IMR-90 (cell line): ENCODE results near the gene INF2. TPM values are rescaled to one million over a fixed set of nuclear protein-coding genes. Genes with fewer than 3 reads are reported as not detected.

Experiments used
- ATAC-seq: fragments of 200-7000 bp; cut with Tn5 transposase; 2 replicates; pipeline ENCODE4 v1.9.1; 2020; ENCODE audit warnings: low read depth, mild to moderate bottlenecking, moderate library complexity
- BruUV-seq: library from RNA; stranded (reverse); fragments of 400-500 nt; replicated peaks from 2 replicates; lab custom pipeline; 2021; lab: Mats Ljungman, UMichigan
- CTCF ChIA-PET: fragments of 300-600 bp; formaldehyde crosslinking; extraction: SDS; loops from one replicate; lab custom pipeline; 2021; ENCODE audit warnings: antibody characterized with exemption; lab: Yijun Ruan, JAX
- POLR2A ChIA-PET: fragments of 300-600 bp; sonication (Branson Sonifier 250); formaldehyde crosslinking; loops from one replicate; lab custom pipeline; 2022; ENCODE audit warnings: antibody characterized with exemption; ENCODE audit not compliant: unreplicated experiment; lab: Charles Lee
- DNase-seq: peaks from one replicate; pipeline ENCODE4 v3.0.0; 2013
- H2AFZ ChIP-seq: replicated peaks from 2 replicates; pipeline ENCODE3; 2013; ENCODE audit warnings: low read length, mild to moderate bottlenecking; ENCODE audit not compliant: poor library complexity
- H2AK5ac ChIP-seq: 2 replicates; pipeline ENCODE4 v1.6.1; 2013; ENCODE audit warnings: low read depth, low read length, inconsistent platforms
- H2AK9ac ChIP-seq: replicated peaks from 2 replicates; pipeline ENCODE3; 2013; ENCODE audit warnings: mild to moderate bottlenecking, low read depth, low read length, moderate library complexity; ENCODE audit not compliant: poor library complexity
- H2BK120ac ChIP-seq: 2 replicates; pipeline ENCODE4 v1.6.1; 2013; ENCODE audit warnings: low read depth, low read length, inconsistent platforms
- H2BK15ac ChIP-seq: 3 replicates; pipeline ENCODE4 v1.6.1; 2013; ENCODE audit warnings: low read depth, low read length, inconsistent platforms
- H2BK20ac ChIP-seq: 2 replicates; pipeline ENCODE4 v1.6.1; 2013; ENCODE audit warnings: low read depth, mild to moderate bottlenecking, inconsistent platforms, low read length, moderate library complexity
- H2BK5ac ChIP-seq: 2 replicates; pipeline ENCODE4 v1.6.1; 2013; ENCODE audit warnings: mild to moderate bottlenecking, low read depth, low read length, inconsistent platforms; ENCODE audit not compliant: poor library complexity, severe bottlenecking
- H3K14ac ChIP-seq: replicated peaks from 2 replicates; pipeline ENCODE4 v1.6.1; 2013; ENCODE audit warnings: low read depth, low read length, inconsistent platforms
- H3K18ac ChIP-seq: 2 replicates; pipeline ENCODE4 v1.6.1; 2013; ENCODE audit warnings: low read depth, low read length, control low read depth
- H3K23ac ChIP-seq: 2 replicates; pipeline ENCODE4 v1.6.1; 2013; ENCODE audit warnings: low read depth, low read length, inconsistent platforms
- H3K27ac ChIP-seq: 2 replicates; pipeline ENCODE4 v1.5.1; 2013; ENCODE audit warnings: mild to moderate bottlenecking, control low read depth, low read length; ENCODE audit not compliant: insufficient read depth
- H3K27me3 ChIP-seq: 2 replicates; pipeline ENCODE4 v1.6.1; 2013; ENCODE audit warnings: low read length; ENCODE audit not compliant: control insufficient read depth, insufficient read depth
- H3K36me3 ChIP-seq: 2 replicates; pipeline ENCODE4 v1.6.1; 2013; ENCODE audit warnings: low read length, mixed read lengths; ENCODE audit not compliant: control insufficient read depth, insufficient read depth
- H3K4ac ChIP-seq: 2 replicates; pipeline ENCODE4 v1.6.1; 2013; ENCODE audit warnings: low read depth, low read length, inconsistent platforms
- H3K4me1 ChIP-seq: 2 replicates; pipeline ENCODE4 v1.6.1; 2013; ENCODE audit warnings: low read length, mixed read lengths; ENCODE audit not compliant: control insufficient read depth, insufficient read depth
- H3K4me2 ChIP-seq: 2 replicates; pipeline ENCODE4 v1.6.1; 2013; ENCODE audit warnings: low read depth, mild to moderate bottlenecking, control low read depth, low read length, moderate library complexity
- H3K4me3 ChIP-seq: 2 replicates; pipeline ENCODE4 v1.5.1; 2013; ENCODE audit warnings: low read depth, mild to moderate bottlenecking, control low read depth, low read length, moderate library complexity; ENCODE audit not compliant: insufficient read depth
- H3K56ac ChIP-seq: 2 replicates; pipeline ENCODE4 v1.6.1; 2013; ENCODE audit warnings: low read length, inconsistent platforms; ENCODE audit not compliant: insufficient read depth; ENCODE audit errors: extremely low read depth
- H3K79me1 ChIP-seq, 2 experiments: 2 replicates each; pipeline ENCODE4 v1.6.1; 2013; ENCODE audit warnings: low read length in 2 of 2, inconsistent platforms in 1 of 2, low read depth in 1 of 2
- H3K9ac ChIP-seq: 2 replicates; pipeline ENCODE4 v1.6.1; 2013; ENCODE audit warnings: low read depth, low read length, control low read depth
- H3K9me1 ChIP-seq: 2 replicates; pipeline ENCODE4 v1.6.1; 2013; ENCODE audit warnings: low read length, inconsistent platforms; ENCODE audit not compliant: insufficient read depth
- H3K9me3 ChIP-seq: 2 replicates; pipeline ENCODE4 v1.6.1; 2013; ENCODE audit warnings: low read length; ENCODE audit not compliant: control insufficient read depth, insufficient read depth
- H4K20me1 ChIP-seq: 2 replicates; pipeline ENCODE4 v1.6.1; 2013; ENCODE audit warnings: low read length, inconsistent platforms; ENCODE audit not compliant: insufficient read depth
- H4K5ac ChIP-seq: 2 replicates; pipeline ENCODE4 v1.6.1; 2013; ENCODE audit warnings: mild to moderate bottlenecking, low read depth, low read length, control low read depth
- H4K8ac ChIP-seq, 2 experiments: 2 replicates each; pipeline ENCODE4 v1.6.1; 2013; ENCODE audit warnings: low read depth in 2 of 2, low read length in 2 of 2, control low read depth in 1 of 2, inconsistent platforms in 1 of 2
- H4K91ac ChIP-seq: 2 replicates; pipeline ENCODE4 v1.6.1; 2013; ENCODE audit warnings: low read depth, low read length, inconsistent platforms; ENCODE audit not compliant: insufficient read depth
- CEBPB ChIP-seq: IDR thresholded peaks from 2 replicates; pipeline ENCODE4 v1.6.1; 2012; ENCODE audit warnings: low read depth, low read length, improper control_type of control experiment
- WGBS, 2 experiments: methylation state at CpG; one replicate each; pipeline versions ENCODE4 v1.1.5 to v1.1.7; 2013; ENCODE audit warnings: missing lambda C conversion rate in 2 of 2; ENCODE audit not compliant: insufficient read length in 1 of 2; ENCODE audit errors: extremely low coverage in 2 of 2; 5-methylcytosine and 5-hydroxymethylcytosine counted together
- dilution Hi-C: fragments of 300-500 bp; cut with HindIII; formaldehyde crosslinking; loops from one replicate; pipeline ENCODE4 v1.14.3; 2018; ENCODE audit warnings: low sequenced_read_pairs; ENCODE audit not compliant: unreplicated experiment
- in situ Hi-C: fragments of 300-500 bp; cut with MboI; formaldehyde crosslinking; loops from 3 replicates; pipeline ENCODE4 v1.14.3; 2019; ENCODE audit warnings: low sequenced_read_pairs, inconsistent platforms, mixed read lengths
- intact Hi-C: fragments of 100-400 bp; cut with micrococcal nuclease; formaldehyde crosslinking; loops from 2 replicates; pipeline ENCODE4 v1.10.0; 2022
- polyA plus RNA-seq, 3 experiments: library from polyadenylated mRNA; depleted of rRNA; stranded (reverse); fragments of >200 nt; gene quantifications; 2 replicates each; pipeline ENCODE4 v1.2.3, GENCODE V29; 2012; ENCODE audit warnings: low replicate concordance in 1 of 3
- total RNA-seq: library from RNA; depleted of rRNA; stranded (reverse); fragments of >200 nt; gene quantifications from 2 replicates; pipeline ENCODE4 v1.2.3, GENCODE V29; 2012

Gene INF2
- total and polyA plus RNA-seq, 2 of the 4 experiments (the other 2 are of a cell fraction), result 16.8 to 62.1 TPM

GRCh38 chr14:104699426-104699748 is 10.0 kb downstream of the INF2 start:
- 91% methylated on average over 10 of the region's 12 CpGs; no CpG with 5 or more reads in 1 of the 2 experiments for WGBS, 2 experiments
- no peak overlapping the region for H3K4me3 ChIP-seq
- H4K8ac ChIP-seq, result no peak overlapping the region
- H2BK120ac ChIP-seq, result no peak overlapping the region
- H3K18ac ChIP-seq, result no peak overlapping the region
- H3K9me3 ChIP-seq, result no peaks in the 10 kb centered on the region
- ATAC-seq, result no peak
- H3K4ac ChIP-seq, result no peak overlapping the region
- H3K4me2 ChIP-seq, result no peak overlapping the region
- no peak overlapping the region for H2AFZ ChIP-seq
- no peak for DNase-seq
- dilution Hi-C loops (no loop called here), intact Hi-C loops (no loop called here), in situ Hi-C loops (no loop called here)
- H3K9me1 ChIP-seq, result no peaks in the 10 kb centered on the region; the same call in 1 of the 2 replicates
- no peak overlapping the region for H2BK5ac ChIP-seq
- H3K9ac ChIP-seq, result no peak overlapping the region
- peaks cover 85% of the 10 kb centered on the region for H4K20me1 ChIP-seq
- H3K27me3 ChIP-seq, result no peaks in the 10 kb centered on the region
- no peak overlapping the region for H4K5ac ChIP-seq
- H3K23ac ChIP-seq, result no peak overlapping the region
- no peak overlapping the region for H3K27ac ChIP-seq
- no TSS peak for BruUV-seq
- CTCF ChIA-PET, result no interaction called here
- POLR2A ChIA-PET, result no interaction called here
- H4K91ac ChIP-seq, result no peak overlapping the region
- H2AK9ac ChIP-seq, result peak overlapping the region; percentile 44
- no peak overlapping the region for H2BK20ac ChIP-seq
- H2AK5ac ChIP-seq, result no peak overlapping the region
- H3K4me1 ChIP-seq, result peaks cover 21% of the 10 kb centered on the region
- no peak overlapping the region for H2BK15ac ChIP-seq
- H3K14ac ChIP-seq, result no peak overlapping the region
- H3K79me1 ChIP-seq, result peaks cover 12 to 90% of the 10 kb centered on the region in 2 experiments
- TF ChIP-seq CEBPB, result no peak
- H3K56ac ChIP-seq, result no peak overlapping the region
- peaks cover 52% of the 10 kb centered on the region for H3K36me3 ChIP-seq
